ENCODE measurements around the gene PHLPP1.
A peak's percentile ranks its signal among the peaks of the same experiment; 100 is the strongest.

The PHLPP1 gene

GRCh38 chr18:62776024-62776570, 60.8 kb downstream of the PHLPP1 start:
- no peak overlapping the region for H3K27ac ChIP-seq (ENCODE audit: poor library complexity, severe bottlenecking)
- DNase-seq (ENCODE audit: low spot score) (no peak), ATAC-seq (ENCODE audit: low read depth) (no peak)
- no peak for TF ChIP-seq CTCF (IDR thresholded peaks at IDR 0.05; ENCODE audit: poor library complexity, severe bottlenecking)
- peaks cover 16% of the 10 kb centered on the region for H3K4me1 ChIP-seq (ENCODE audit: insufficient read depth, poor library complexity, severe bottlenecking)
- no peaks in the 10 kb centered on the region for H3K36me3 ChIP-seq (ENCODE audit: low read depth)
- no peaks in the 10 kb centered on the region for H3K9me3 ChIP-seq (ENCODE audit: severe bottlenecking)
- H3K27me3 ChIP-seq (ENCODE audit: insufficient read depth, poor library complexity, severe bottlenecking), result no peaks in the 10 kb centered on the region
- no peak overlapping the region for H3K4me3 ChIP-seq (ENCODE audit: severe bottlenecking)

GRCh38 chr18:62777814-62778213, 62.5 kb downstream of the PHLPP1 start:
- H3K36me3 ChIP-seq (ENCODE audit: low read depth), result no peaks in the 10 kb centered on the region
- H3K4me1 ChIP-seq (ENCODE audit: insufficient read depth, poor library complexity, severe bottlenecking), result peaks cover 30% of the 10 kb centered on the region
- no peak overlapping the region for H3K4me3 ChIP-seq (ENCODE audit: severe bottlenecking)
- no peak for TF ChIP-seq CTCF (IDR thresholded peaks at IDR 0.05; ENCODE audit: poor library complexity, severe bottlenecking)
- H3K27ac ChIP-seq (ENCODE audit: poor library complexity, severe bottlenecking), result no peak overlapping the region
- H3K9me3 ChIP-seq (ENCODE audit: severe bottlenecking), result no peaks in the 10 kb centered on the region
- ATAC-seq (ENCODE audit: low read depth) (no peak), DNase-seq (ENCODE audit: low spot score) (no peak)
- H3K27me3 ChIP-seq (ENCODE audit: insufficient read depth, poor library complexity, severe bottlenecking), result no peaks in the 10 kb centered on the region

GRCh38 chr18:62778976-62779869, 63.9 kb downstream of the PHLPP1 start:
- Histone ChIP-seq H3K36me3 (ENCODE audit: low read depth) (no peaks in the 10 kb centered on the region), H3K4me3 (ENCODE audit: severe bottlenecking) (no peak overlapping the region), H3K9me3 (ENCODE audit: severe bottlenecking) (no peaks in the 10 kb centered on the region), H3K27ac (ENCODE audit: poor library complexity, severe bottlenecking) (no peak overlapping the region), H3K27me3 (ENCODE audit: insufficient read depth, poor library complexity, severe bottlenecking) (no peaks in the 10 kb centered on the region), H3K4me1 (ENCODE audit: insufficient read depth, poor library complexity, severe bottlenecking) (peaks cover 31% of the 10 kb centered on the region)
- TF ChIP-seq CTCF (IDR thresholded peaks at IDR 0.05; ENCODE audit: poor library complexity, severe bottlenecking), result no peak
- ATAC-seq (ENCODE audit: low read depth), result no peak
- no peak for DNase-seq (ENCODE audit: low spot score)

GRCh38 chr18:62781262-62781661, 65.9 kb downstream of the PHLPP1 start:
- Histone ChIP-seq H3K9me3 (ENCODE audit: severe bottlenecking) (no peaks in the 10 kb centered on the region), H3K27me3 (ENCODE audit: insufficient read depth, poor library complexity, severe bottlenecking) (no peaks in the 10 kb centered on the region), H3K4me1 (ENCODE audit: insufficient read depth, poor library complexity, severe bottlenecking) (peaks cover 31% of the 10 kb centered on the region), H3K4me3 (ENCODE audit: severe bottlenecking) (no peak overlapping the region), H3K27ac (ENCODE audit: poor library complexity, severe bottlenecking) (peak overlapping the region; percentile 85), H3K36me3 (ENCODE audit: low read depth) (no peaks in the 10 kb centered on the region)
- TF ChIP-seq CTCF (IDR thresholded peaks at IDR 0.05; ENCODE audit: poor library complexity, severe bottlenecking), result no peak
- peak; percentile 30; the same call in 2 of the 3 replicates for ATAC-seq (ENCODE audit: low read depth)
- no peak for DNase-seq (ENCODE audit: low spot score)

- DNase-seq (ENCODE audit: low spot score) (peak; percentile 55), ATAC-seq (ENCODE audit: low read depth) (peak; percentile 88)
- Histone ChIP-seq H3K9me3 (ENCODE audit: severe bottlenecking) (no peaks in the 10 kb centered on the region), H3K4me1 (ENCODE audit: insufficient read depth, poor library complexity, severe bottlenecking) (peaks cover 31% of the 10 kb centered on the region), H3K27ac (ENCODE audit: poor library complexity, severe bottlenecking) (peak overlapping the region; percentile 85), H3K27me3 (ENCODE audit: insufficient read depth, poor library complexity, severe bottlenecking) (no peaks in the 10 kb centered on the region), H3K4me3 (ENCODE audit: severe bottlenecking) (no peak overlapping the region), H3K36me3 (ENCODE audit: low read depth) (no peaks in the 10 kb centered on the region)
- no peak for TF ChIP-seq CTCF (IDR thresholded peaks at IDR 0.05; ENCODE audit: poor library complexity, severe bottlenecking)
Observed at GRCh38 chr18:62781893-62782292, 66.6 kb downstream of the PHLPP1 start.
